ENCODE measurements around the gene MYMX.

MYMX gene

GRCh38 chr6:44257025-44257752 lies 40.5 kb downstream of the MYMX start, which contains the start of gene SLC35B2 (continued):
- no peak for TF ChIP-seq IKZF3 (tag by site-specific recombination; IDR thresholded peaks at IDR 0.05)
- TF ChIP-seq ZNF391 (tag by site-specific recombination; IDR thresholded peaks at IDR 0.05; ENCODE audit: borderline replicate concordance, low read depth): peak; percentile 86
- no peak for TF ChIP-seq ZFP41 (tag by site-specific recombination; IDR thresholded peaks at IDR 0.05; ENCODE audit: borderline replicate concordance)
- peak; percentile 58; the same call in 1 of the 2 replicates for TF ChIP-seq ZSCAN18 (tag by site-specific recombination; IDR thresholded peaks at IDR 0.05)
- peak; percentile 82 for TF ChIP-seq ZIC2 (tag by site-specific recombination; IDR thresholded peaks at IDR 0.05)
- peak; percentile 90 for TF ChIP-seq ZBTB17 (tag by site-specific recombination; IDR thresholded peaks at IDR 0.05)
- TF ChIP-seq MZF1 (tag by site-specific recombination; IDR thresholded peaks at IDR 0.05; ENCODE audit: borderline replicate concordance): no peak
- peak; percentile 56; the same call in 1 of the 2 replicates for TF ChIP-seq ZNF76 (tag by site-specific recombination; IDR thresholded peaks at IDR 0.05; ENCODE audit: borderline replicate concordance, low read depth)
- no peak for TF ChIP-seq ZNF621 (tag by site-specific recombination; IDR thresholded peaks at IDR 0.05)
- no peak for TF ChIP-seq SCRT1 (tag by site-specific recombination; IDR thresholded peaks at IDR 0.05; ENCODE audit: borderline replicate concordance)
- TF ChIP-seq ZBTB21 (tag by site-specific recombination; IDR thresholded peaks at IDR 0.05): peak; percentile 44; the same call in 1 of the 2 replicates
- TF ChIP-seq ZNF248 (tag by site-specific recombination; IDR thresholded peaks at IDR 0.05): no peak
- TF ChIP-seq ZNF677 (tag by site-specific recombination; IDR thresholded peaks at IDR 0.05): peak; percentile 38; the same call in 1 of the 2 replicates
- no peak; the same call in 1 of the 2 replicates for TF ChIP-seq ZNF837 (tag by site-specific recombination; IDR thresholded peaks at IDR 0.05)
- peak; percentile 69 for TF ChIP-seq ZNF24 (tag by site-specific recombination; IDR thresholded peaks at IDR 0.05)
- no peak for TF ChIP-seq ZNF510 (tag by site-specific recombination; IDR thresholded peaks at IDR 0.05; ENCODE audit: insufficient replicate concordance)
- TF ChIP-seq KLF10 (tag by site-specific recombination; IDR thresholded peaks at IDR 0.05): peak; percentile 79; the same call in 1 of the 2 replicates
- TF ChIP-seq ZNF549 (tag by site-specific recombination; IDR thresholded peaks at IDR 0.05): no peak
- TF ChIP-seq ZNF274 (IDR thresholded peaks at IDR 0.05; ENCODE audit: low read length): no peak
- TF ChIP-seq ZNF274 (tag by site-specific recombination; IDR thresholded peaks at IDR 0.05; ENCODE audit: borderline replicate concordance): no peak
- TF ChIP-seq ZNF138 (tag by site-specific recombination; IDR thresholded peaks at IDR 0.05; ENCODE audit: borderline replicate concordance): no peak
- no peak; the same call in 1 of the 2 replicates for TF ChIP-seq HIC1 (tag by site-specific recombination; IDR thresholded peaks at IDR 0.05)
- peak; percentile 71; the same call in 1 of the 2 replicates for TF ChIP-seq ZNF394 (tag by site-specific recombination; IDR thresholded peaks at IDR 0.05; ENCODE audit: borderline replicate concordance)
- peak; percentile 80 for TF ChIP-seq SP2 (tag by site-specific recombination; IDR thresholded peaks at IDR 0.05)
- no peak for TF ChIP-seq ZNF658 (tag by site-specific recombination; IDR thresholded peaks at IDR 0.05)
- TF ChIP-seq ZNF580 (tag by site-specific recombination; IDR thresholded peaks at IDR 0.05): no peak
- peak; percentile 79 for TF ChIP-seq ZNF610 (tag by site-specific recombination; IDR thresholded peaks at IDR 0.05; ENCODE audit: borderline replicate concordance)
- no peak for TF ChIP-seq ZNF174 (tag by site-specific recombination; IDR thresholded peaks at IDR 0.05)
- TF ChIP-seq KLF17 (tag by site-specific recombination; IDR thresholded peaks at IDR 0.05): peak; percentile 90; the same call in 1 of the 2 replicates
- no peak for TF ChIP-seq REST (tag by site-specific recombination; IDR thresholded peaks at IDR 0.05)

Data from HEK293 (cell line).